ENCODE measurements around the gene LAYN. TPM values are rescaled to one million over a fixed set of nuclear protein-coding genes. Genes with fewer than 3 reads are reported as not detected.
A peak's percentile ranks its signal among the peaks of the same experiment; 100 is the strongest.

LAYN gene
- total RNA-seq, 1 donor from 2014 or later = 5.3 TPM

DNA sequence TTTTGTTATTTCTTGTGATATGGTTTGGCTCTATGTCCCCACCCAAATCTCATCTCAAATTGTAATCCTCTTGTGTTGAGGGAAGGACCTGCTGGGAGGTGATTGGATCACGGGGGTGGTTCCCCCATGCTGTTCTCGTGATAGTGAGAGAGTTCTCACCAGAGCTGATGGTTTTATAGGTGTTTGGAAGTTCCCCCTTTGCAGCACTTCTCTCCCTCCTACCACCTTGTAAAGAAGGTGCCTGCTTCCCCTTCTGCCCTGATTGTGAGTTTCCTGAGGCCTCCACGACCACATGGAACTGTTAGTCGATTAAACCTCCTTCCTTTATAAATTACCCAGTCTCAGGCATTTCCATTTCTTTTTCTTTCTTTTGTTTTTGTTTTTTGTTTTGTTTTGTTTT, 37.3 kb downstream of the LAYN start:
- H3K36me3 ChIP-seq (ENCODE audit: control insufficient read depth, insufficient read depth, low read length) = no peaks in the 10 kb centered on the region
- no peak for DNase-seq (ENCODE audit: low read depth)
- TF ChIP-seq, protein P1, sequence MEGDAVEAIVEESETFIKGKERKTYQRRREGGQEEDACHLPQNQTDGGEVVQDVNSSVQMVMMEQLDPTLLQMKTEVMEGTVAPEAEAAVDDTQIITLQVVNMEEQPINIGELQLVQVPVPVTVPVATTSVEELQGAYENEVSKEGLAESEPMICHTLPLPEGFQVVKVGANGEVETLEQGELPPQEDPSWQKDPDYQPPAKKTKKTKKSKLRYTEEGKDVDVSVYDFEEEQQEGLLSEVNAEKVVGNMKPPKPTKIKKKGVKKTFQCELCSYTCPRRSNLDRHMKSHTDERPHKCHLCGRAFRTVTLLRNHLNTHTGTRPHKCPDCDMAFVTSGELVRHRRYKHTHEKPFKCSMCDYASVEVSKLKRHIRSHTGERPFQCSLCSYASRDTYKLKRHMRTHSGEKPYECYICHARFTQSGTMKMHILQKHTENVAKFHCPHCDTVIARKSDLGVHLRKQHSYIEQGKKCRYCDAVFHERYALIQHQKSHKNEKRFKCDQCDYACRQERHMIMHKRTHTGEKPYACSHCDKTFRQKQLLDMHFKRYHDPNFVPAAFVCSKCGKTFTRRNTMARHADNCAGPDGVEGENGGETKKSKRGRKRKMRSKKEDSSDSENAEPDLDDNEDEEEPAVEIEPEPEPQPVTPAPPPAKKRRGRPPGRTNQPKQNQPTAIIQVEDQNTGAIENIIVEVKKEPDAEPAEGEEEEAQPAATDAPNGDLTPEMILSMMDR (IDR thresholded peaks at IDR 0.05; ENCODE audit: insufficient read depth, low read length, severe bottlenecking) = no peak
- FAIRE-seq = no peak
- no peak overlapping the region for H3K4me3 ChIP-seq (ENCODE audit: low read depth, low read length)
- no peaks in the 10 kb centered on the region for H3K27me3 ChIP-seq (ENCODE audit: control insufficient read depth, insufficient read depth, low read length)

DNA sequence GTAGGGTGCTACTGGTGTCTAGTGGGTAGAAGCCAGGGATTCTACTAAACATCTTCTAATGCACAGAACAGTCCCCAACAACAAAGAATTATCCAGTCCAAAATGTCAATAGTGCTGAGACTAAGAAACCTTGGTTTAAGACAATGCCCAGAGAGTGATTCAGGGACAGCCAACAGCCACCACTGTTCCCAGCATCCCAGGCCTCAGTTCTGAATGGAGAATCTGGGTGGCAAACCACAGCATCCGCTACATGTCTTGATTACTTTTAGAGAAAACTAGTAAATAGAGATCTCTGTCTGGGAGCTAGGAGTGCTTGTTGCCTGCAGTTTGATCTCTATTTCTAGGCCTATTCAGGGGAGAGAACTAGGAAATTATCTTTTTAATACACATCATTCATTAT, 40.8 kb downstream of the LAYN start:
- Histone ChIP-seq H3K4me3 (ENCODE audit: low read depth, low read length) (no peak overlapping the region), H3K36me3 (ENCODE audit: control insufficient read depth, insufficient read depth, low read length) (no peaks in the 10 kb centered on the region), H3K27me3 (ENCODE audit: control insufficient read depth, insufficient read depth, low read length) (no peaks in the 10 kb centered on the region)
- TF ChIP-seq, protein P1 (IDR thresholded peaks at IDR 0.05; ENCODE audit: insufficient read depth, low read length, severe bottlenecking) = no peak
- DNase-seq (ENCODE audit: low read depth) (no peak), FAIRE-seq (no peak)

DNA sequence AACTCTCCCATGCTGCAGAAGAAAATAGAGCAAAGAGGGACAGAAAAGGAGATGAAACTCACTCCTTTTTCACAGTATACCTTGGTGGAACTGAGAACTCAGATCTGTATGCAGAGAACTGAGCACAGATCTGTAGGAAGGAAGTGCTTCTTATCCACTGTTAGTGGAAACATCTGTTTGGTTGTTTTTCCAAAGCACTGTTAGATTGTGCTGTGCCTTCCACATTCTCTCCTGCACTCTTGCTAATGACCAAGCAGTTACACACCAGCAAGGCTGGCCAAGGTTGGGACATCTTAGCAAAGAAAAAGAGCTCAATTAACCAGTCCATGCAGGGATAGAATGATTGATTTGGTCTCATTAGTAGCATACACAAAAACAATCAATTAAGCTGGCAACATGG, 41.6 kb downstream of the LAYN start:
- Histone ChIP-seq H3K27me3 (ENCODE audit: control insufficient read depth, insufficient read depth, low read length) (no peaks in the 10 kb centered on the region), H3K4me3 (ENCODE audit: low read depth, low read length) (no peak overlapping the region), H3K36me3 (ENCODE audit: control insufficient read depth, insufficient read depth, low read length) (no peaks in the 10 kb centered on the region)
- DNase-seq (ENCODE audit: low read depth) (no peak), FAIRE-seq (peak; percentile 18)
- TF ChIP-seq, protein P1 (IDR thresholded peaks at IDR 0.05; ENCODE audit: insufficient read depth, low read length, severe bottlenecking) = no peak

DNA sequence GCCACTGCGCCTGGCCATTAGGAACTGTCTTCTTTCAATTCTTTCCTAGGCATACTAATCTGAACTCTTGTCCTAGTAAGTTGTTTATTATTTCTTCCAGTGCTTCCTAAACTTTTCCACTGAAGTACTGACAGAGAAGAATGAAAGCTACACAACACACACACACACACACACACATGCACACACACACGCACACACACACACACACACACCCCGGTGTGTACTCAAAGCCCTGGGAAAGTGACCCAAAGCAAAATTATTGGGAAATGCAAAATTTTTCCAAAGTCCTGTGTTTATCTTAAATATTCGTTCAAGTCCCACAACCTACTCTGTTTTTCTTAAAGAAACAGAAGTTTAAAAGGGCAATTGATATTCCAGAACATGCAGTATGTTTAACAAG, 42.4 kb downstream of the LAYN start:
- no peak for DNase-seq (ENCODE audit: low read depth)
- Histone ChIP-seq H3K4me3 (ENCODE audit: low read depth, low read length) (no peak overlapping the region), H3K36me3 (ENCODE audit: control insufficient read depth, insufficient read depth, low read length) (no peaks in the 10 kb centered on the region), H3K27me3 (ENCODE audit: control insufficient read depth, insufficient read depth, low read length) (no peaks in the 10 kb centered on the region)
- no peak for FAIRE-seq
- TF ChIP-seq, protein P1 (IDR thresholded peaks at IDR 0.05; ENCODE audit: insufficient read depth, low read length, severe bottlenecking) = no peak

DNA sequence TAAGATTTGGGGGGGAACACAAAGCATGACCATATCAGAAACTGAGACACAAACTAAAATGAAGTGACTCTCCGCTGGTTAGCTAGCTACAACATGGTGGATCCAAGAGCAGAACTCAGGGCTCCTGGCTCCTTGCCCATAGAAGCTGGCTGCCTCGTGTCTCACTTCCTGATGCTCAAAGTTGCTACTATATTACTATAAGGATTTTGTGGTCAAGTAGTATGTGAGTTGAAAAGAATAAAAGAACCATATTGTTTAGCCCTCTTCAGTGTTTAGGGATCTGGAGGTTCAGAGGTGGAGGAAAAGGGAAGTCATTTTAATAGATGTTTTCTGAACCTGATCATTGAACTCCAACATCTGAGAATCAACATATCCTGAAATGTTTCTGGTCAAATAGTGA, 44.9 kb downstream of the LAYN start:
- Histone ChIP-seq H3K27me3 (ENCODE audit: control insufficient read depth, insufficient read depth, low read length) (no peaks in the 10 kb centered on the region), H3K36me3 (ENCODE audit: control insufficient read depth, insufficient read depth, low read length) (no peaks in the 10 kb centered on the region), H3K4me3 (ENCODE audit: low read depth, low read length) (no peak overlapping the region)
- DNase-seq (ENCODE audit: low read depth) (peak; percentile 42), FAIRE-seq (no peak)
- TF ChIP-seq, protein P1 (IDR thresholded peaks at IDR 0.05; ENCODE audit: insufficient read depth, low read length, severe bottlenecking) = no peak

DNA sequence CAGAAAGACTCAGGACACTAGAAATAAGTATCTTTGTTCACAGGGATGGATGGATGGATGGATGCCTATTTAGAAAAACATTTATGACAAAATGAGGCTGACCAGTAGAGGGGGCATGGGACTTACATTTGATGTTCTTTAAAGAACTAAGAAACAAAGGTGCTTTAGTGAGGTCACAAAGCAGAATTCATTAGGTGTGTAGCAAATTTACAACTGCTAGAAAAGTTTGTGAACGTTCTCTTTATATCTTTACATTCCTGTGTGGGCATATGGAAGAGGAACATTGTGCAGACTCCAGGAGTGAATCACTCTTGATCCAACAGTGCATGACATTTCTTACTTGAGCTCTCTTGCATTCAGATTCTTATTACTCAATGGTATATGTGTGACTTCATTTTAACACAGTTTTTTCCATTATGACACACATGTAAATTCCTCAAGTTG, 45.9 kb downstream of the LAYN start:
- Histone ChIP-seq H3K4me3 (ENCODE audit: low read depth, low read length) (no peak overlapping the region), H3K27me3 (ENCODE audit: control insufficient read depth, insufficient read depth, low read length) (no peaks in the 10 kb centered on the region), H3K36me3 (ENCODE audit: control insufficient read depth, insufficient read depth, low read length) (no peaks in the 10 kb centered on the region)
- DNase-seq (ENCODE audit: low read depth) = peak; percentile 63
- no peak for FAIRE-seq
- TF ChIP-seq, protein P1 (IDR thresholded peaks at IDR 0.05; ENCODE audit: insufficient read depth, low read length, severe bottlenecking) = peak; percentile 55

Data from bronchial epithelial cell (primary cell).